ENCODE data around the gene CGB3.
"Not testable (repeated sequence)": the region's sequence is repeated elsewhere in the genome, so short reads cannot be mapped to it uniquely, and the experiment has no call there.

CGB3 gene

DNA sequence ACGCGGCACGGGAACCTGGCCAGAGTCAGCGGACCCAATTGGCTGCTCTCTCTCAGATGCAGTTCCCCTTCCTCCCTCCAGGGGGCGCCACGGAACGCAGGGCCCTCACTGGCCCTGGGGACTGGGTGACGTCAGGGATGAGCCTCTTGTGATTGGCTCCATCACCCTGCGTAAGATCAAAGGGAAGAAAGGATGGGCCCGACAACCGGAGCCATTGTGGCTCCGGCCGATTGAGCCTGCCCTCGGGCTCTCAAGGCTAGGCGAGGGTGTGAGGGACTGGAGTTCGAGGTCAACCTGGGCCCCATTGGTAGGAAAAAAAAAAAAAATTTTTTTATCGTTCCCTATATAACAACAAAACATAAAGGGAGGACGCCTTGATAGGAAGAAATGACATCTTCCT, 12.7 kb upstream of the CGB3 start, which contains the start of gene CGB1:
CGB1 (minus strand) TSS at position 81 of the 400 bp plus-strand sequence. CDS start 184 bp downstream, outside the sequence.
- in situ Hi-C loops (cut with MboI; ENCODE audit: low pct_unique_long_range_greater_than_20kb, low sequenced_read_pairs, unreplicated experiment); DNase-seq (ENCODE audit: low spot score): not testable (repeated sequence)
- peak; percentile 40 for TF ChIP-seq CTCF (IDR thresholded peaks at IDR 0.05; ENCODE audit: extremely low read depth, insufficient read depth, missing control alignments)

DNA sequence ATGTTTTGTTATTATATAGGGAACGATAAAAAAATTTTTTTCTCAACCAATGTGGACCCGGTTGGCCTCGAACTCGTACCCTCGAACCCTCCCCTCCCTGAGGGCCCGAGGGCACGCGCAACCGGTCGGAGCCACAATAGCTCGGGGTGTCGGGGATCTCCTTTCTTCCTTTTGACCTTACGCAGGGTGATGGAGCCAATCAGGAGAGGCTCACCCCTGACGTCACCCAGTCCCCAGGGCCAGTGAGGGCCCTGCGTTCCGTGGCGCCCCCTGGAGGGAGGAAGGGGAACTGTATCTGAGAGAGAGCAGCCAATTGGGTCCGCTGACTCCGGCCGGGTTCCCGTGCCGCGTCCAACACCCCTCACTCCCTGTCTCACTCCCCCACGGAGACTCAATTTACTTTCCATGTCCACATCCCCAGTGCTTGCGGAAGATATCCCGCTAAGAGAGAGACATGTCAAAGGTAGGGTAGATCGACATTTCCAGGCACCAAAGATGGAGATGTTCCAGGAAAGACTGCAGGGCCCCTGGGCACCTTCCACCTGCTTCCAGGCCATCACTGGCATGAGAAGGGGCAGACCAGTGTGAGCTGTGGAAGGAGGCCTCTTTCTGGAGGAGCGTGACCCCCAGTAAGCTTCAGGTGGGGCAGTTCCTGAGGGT, 7.6 kb upstream of the CGB3 start, which contains the start of gene CGB2:
CGB2 (plus strand) TSS at position 249 of the 660 bp plus-strand sequence; CDS start at position 455, 206 bp downstream.
- in situ Hi-C loops (cut with MboI; ENCODE audit: low pct_unique_long_range_greater_than_20kb, low sequenced_read_pairs, unreplicated experiment): not testable (repeated sequence)
- peak; percentile 64 for DNase-seq (ENCODE audit: low spot score)
- TF ChIP-seq CTCF (IDR thresholded peaks at IDR 0.05; ENCODE audit: extremely low read depth, insufficient read depth, missing control alignments): peak; percentile 44

DNA sequence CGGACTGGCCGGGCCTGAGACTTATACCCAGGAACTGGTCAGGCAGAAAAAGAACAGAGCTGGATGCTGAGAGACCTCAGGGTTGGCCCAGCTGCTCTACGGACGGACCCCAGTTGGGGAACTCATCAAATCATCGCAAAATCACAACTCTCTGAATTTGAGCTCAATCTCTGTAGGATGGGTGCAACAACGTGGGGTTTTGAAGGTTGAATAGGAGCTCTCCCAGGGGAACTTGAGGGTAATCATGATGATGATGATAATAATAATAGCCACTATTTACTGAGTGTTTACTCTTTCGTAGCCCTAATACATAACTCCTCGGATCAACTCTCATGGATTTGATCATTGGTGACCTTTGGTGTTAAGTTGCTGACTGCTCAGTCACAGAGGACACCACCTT, 6.2 kb upstream of the CGB3 start:
- in situ Hi-C loops (cut with MboI; ENCODE audit: low pct_unique_long_range_greater_than_20kb, low sequenced_read_pairs, unreplicated experiment); DNase-seq (ENCODE audit: low spot score): not testable (repeated sequence)

DNA sequence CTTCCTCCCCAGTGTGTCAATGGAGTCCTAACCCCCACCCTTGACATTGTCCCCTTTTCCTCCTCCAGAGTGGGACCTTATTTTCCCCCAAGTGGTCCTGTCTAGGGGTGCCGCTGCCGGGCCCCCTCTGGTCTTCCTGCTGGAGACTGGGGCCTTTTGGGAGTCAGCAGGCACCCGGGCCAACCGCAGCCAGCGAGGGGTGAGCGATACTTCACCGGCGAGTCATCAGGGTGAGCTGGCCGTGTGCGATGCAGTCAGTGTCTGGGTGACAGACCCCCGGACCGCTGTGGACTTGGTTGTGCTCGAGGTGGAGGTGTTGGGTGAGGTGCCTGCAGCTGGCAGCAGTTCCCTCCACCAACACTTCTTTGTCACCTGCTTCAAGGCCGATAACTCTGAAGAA, 5.6 kb upstream of the CGB3 start:
- DNase-seq (ENCODE audit: low spot score); in situ Hi-C loops (cut with MboI; ENCODE audit: low pct_unique_long_range_greater_than_20kb, low sequenced_read_pairs, unreplicated experiment): not testable (repeated sequence)

GRCh38 chr19:49028686-49029085, 4.6 kb upstream of the CGB3 start:
- in situ Hi-C loops (cut with MboI; ENCODE audit: low pct_unique_long_range_greater_than_20kb, low sequenced_read_pairs, unreplicated experiment); DNase-seq (ENCODE audit: low spot score): not testable (repeated sequence)

- in situ Hi-C loops (cut with MboI; ENCODE audit: low pct_unique_long_range_greater_than_20kb, low sequenced_read_pairs, unreplicated experiment); DNase-seq (ENCODE audit: low spot score): not testable (repeated sequence)
These were observed 1.5 kb upstream of the CGB3 start for GRCh38 chr19:49025599-49025998.

- in situ Hi-C loops (cut with MboI; ENCODE audit: low pct_unique_long_range_greater_than_20kb, low sequenced_read_pairs, unreplicated experiment); DNase-seq (ENCODE audit: low spot score): not testable (repeated sequence)
These were observed 955 bp upstream of the CGB3 start for GRCh38 chr19:49025088-49025487.

DNA sequence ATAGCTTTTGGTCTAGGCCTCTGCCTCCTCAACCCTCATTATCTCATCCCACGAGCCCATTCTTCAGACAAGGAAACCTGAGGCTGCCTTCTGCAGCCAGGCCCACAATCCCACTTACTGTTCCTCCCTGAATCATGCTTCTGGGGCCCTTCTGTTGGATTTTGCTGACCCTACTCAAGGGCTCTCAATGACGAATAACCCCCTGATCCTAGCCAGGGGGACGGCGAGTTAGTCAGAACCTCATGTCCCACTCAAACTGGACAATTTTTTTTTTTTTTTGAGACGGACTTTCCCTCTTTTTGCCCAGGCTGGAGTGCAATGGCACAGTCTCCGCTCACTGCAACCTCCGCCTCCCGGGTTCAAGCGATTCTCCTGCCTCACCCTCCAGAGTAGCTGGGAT, 2.0 kb downstream of the CGB3 start:
- DNase-seq (ENCODE audit: low spot score): no peak
- in situ Hi-C loops (cut with MboI; ENCODE audit: low pct_unique_long_range_greater_than_20kb, low sequenced_read_pairs, unreplicated experiment): no loop called here
- TF ChIP-seq CTCF (IDR thresholded peaks at IDR 0.05; ENCODE audit: extremely low read depth, insufficient read depth, missing control alignments): no peak

- in situ Hi-C loops (cut with MboI; ENCODE audit: low pct_unique_long_range_greater_than_20kb, low sequenced_read_pairs, unreplicated experiment): no loop called here
- DNase-seq (ENCODE audit: low spot score): peak; percentile 54
- TF ChIP-seq CTCF (IDR thresholded peaks at IDR 0.05; ENCODE audit: extremely low read depth, insufficient read depth, missing control alignments): no peak
These were observed 2.9 kb downstream of the CGB3 start for GRCh38 chr19:49020931-49021895.

Data from GM13977 (cell line).